GM23338 (cell line): ENCODE results near the gene CYTIP. TPM values are rescaled to one million over a fixed set of nuclear protein-coding genes. Genes with fewer than 3 reads are reported as not detected.

ENCODE experiments used
- ATAC-seq: fragments of 200-7000 bp; cut with Tn5 transposase; 3 replicates; pipeline ENCODE4 v1.9.1; 2020
- DNase-seq: peaks from one replicate; pipeline ENCODE4 v3.0.0-alpha.2; 2015; ENCODE audit warnings: low spot score
- H2AFZ ChIP-seq: fragments of 200-600 bp; sonication (generic); 2 replicates; pipeline ENCODE4 v1.8.0; 2016; ENCODE audit warnings: antibody characterized with exemption, mild to moderate bottlenecking, moderate library complexity
- H3F3A ChIP-seq: fragments of 200-600 bp; sonication (generic); replicated peaks from 2 replicates; pipeline ENCODE4 v1.8.0; 2017; ENCODE audit warnings: antibody characterized with exemption, mixed run types, low read depth
- H3K27ac ChIP-seq: fragments of 200-600 bp; sonication (generic); 2 replicates; pipeline ENCODE4 v1.6.1; 2016; ENCODE audit warnings: low read depth
- H3K27me3 ChIP-seq: fragments of 200-600 bp; sonication (generic); 2 replicates; pipeline ENCODE4 v1.8.0; 2016; ENCODE audit warnings: mild to moderate bottlenecking, mixed run types, moderate library complexity; ENCODE audit not compliant: insufficient read depth
- H3K36me3 ChIP-seq: fragments of 200-600 bp; sonication (generic); 2 replicates; pipeline ENCODE4 v1.8.0; 2016; ENCODE audit warnings: mild to moderate bottlenecking; ENCODE audit not compliant: insufficient read depth
- H3K4me1 ChIP-seq: fragments of 200-600 bp; sonication (generic); 2 replicates; pipeline ENCODE4 v1.8.0; 2016; ENCODE audit warnings: mild to moderate bottlenecking, moderate library complexity; ENCODE audit not compliant: insufficient read depth
- H3K4me2 ChIP-seq: fragments of 200-600 bp; sonication (generic); 2 replicates; pipeline ENCODE4 v1.7.1; 2017; ENCODE audit warnings: mixed run types
- H3K4me3 ChIP-seq: fragments of 200-600 bp; sonication (generic); 2 replicates; pipeline ENCODE4 v1.6.1; 2016; ENCODE audit warnings: mixed run types
- H3K79me2 ChIP-seq: fragments of 200-600 bp; sonication (generic); replicated peaks from 2 replicates; pipeline ENCODE4 v1.8.0; 2017; ENCODE audit warnings: mild to moderate bottlenecking; ENCODE audit not compliant: insufficient read depth
- H3K9me2 ChIP-seq: fragments of 200-600 bp; sonication (generic); 2 replicates; pipeline ENCODE4 v1.8.0; 2017; ENCODE audit not compliant: insufficient read depth
- H4K20me1 ChIP-seq: fragments of 200-600 bp; sonication (generic); replicated peaks from 2 replicates; pipeline ENCODE4 v1.8.0; 2017; ENCODE audit warnings: mild to moderate bottlenecking; ENCODE audit not compliant: insufficient read depth
- H3K27ac Mint-ChIP-seq: 2 replicates; pipeline ENCODE4 v1.8.0; 2020; ENCODE audit warnings: inconsistent platforms, mild to moderate bottlenecking, moderate library complexity, mixed read lengths
- H3K27me3 Mint-ChIP-seq: 3 replicates; pipeline ENCODE4 v1.8.0; 2022; ENCODE audit warnings: low read depth, mild to moderate bottlenecking, moderate library complexity, mixed read lengths, inconsistent platforms; ENCODE audit not compliant: insufficient read depth, poor library complexity
- H3K36me3 Mint-ChIP-seq: 3 replicates; pipeline ENCODE4 v1.8.0; 2021; ENCODE audit warnings: low read depth, mild to moderate bottlenecking, inconsistent platforms, moderate library complexity, mixed read lengths
- H3K4me1 Mint-ChIP-seq: 3 replicates; pipeline ENCODE4 v1.8.0; 2020; ENCODE audit warnings: mild to moderate bottlenecking, inconsistent platforms, mixed read lengths
- H3K4me3 Mint-ChIP-seq: 3 replicates; pipeline ENCODE4 v1.8.0; 2021; ENCODE audit warnings: moderate library complexity, mild to moderate bottlenecking, inconsistent platforms, mixed read lengths
- H3K9me3 Mint-ChIP-seq: 3 replicates; pipeline ENCODE4 v1.8.0; 2020; ENCODE audit warnings: moderate library complexity, mild to moderate bottlenecking, inconsistent platforms, mixed read lengths
- CREB1 ChIP-seq: fragments of 250-450 bp; sonication (Bioruptor Pico); IDR thresholded peaks from 2 replicates; pipeline ENCODE4 v1.5.0; 2020; ENCODE audit warnings: low read depth, mild to moderate bottlenecking, moderate library complexity
- EZH2 ChIP-seq: fragments of 200-600 bp; sonication (generic); IDR thresholded peaks from one replicate; pipeline ENCODE4 v1.8.0; 2017; ENCODE audit warnings: antibody characterized with exemption, mild to moderate bottlenecking, low read depth; ENCODE audit not compliant: unreplicated experiment
- EZH2phosphoT487 ChIP-seq: fragments of 200-600 bp; sonication (generic); IDR thresholded peaks from one replicate; pipeline ENCODE4 v1.8.1; 2018; ENCODE audit warnings: antibody characterized with exemption; ENCODE audit not compliant: unreplicated experiment
- JUNB ChIP-seq: IDR thresholded peaks from one replicate; pipeline ENCODE4 v1.6.1; 2016; ENCODE audit warnings: antibody characterized with exemption; ENCODE audit not compliant: unreplicated experiment
- NANOG ChIP-seq: IDR thresholded peaks from 2 replicates; pipeline ENCODE4 v1.6.1; 2016; ENCODE audit warnings: antibody characterized with exemption, borderline replicate concordance
- POLR2AphosphoS5 ChIP-seq: IDR thresholded peaks from 2 replicates; pipeline ENCODE4 v1.6.1; 2016; ENCODE audit warnings: antibody characterized with exemption, low read depth
- STAT1 ChIP-seq: IDR thresholded peaks from one replicate; pipeline ENCODE4 v1.6.1; 2016; ENCODE audit warnings: antibody characterized with exemption; ENCODE audit not compliant: unreplicated experiment
- ZNF114 ChIP-seq: fragments of 250-450 bp; sonication (Bioruptor Pico); IDR thresholded peaks from 2 replicates; pipeline ENCODE4 v1.5.0; 2020; ENCODE audit warnings: mild to moderate bottlenecking, moderate library complexity
- ZNF331 ChIP-seq: fragments of 250-450 bp; sonication (Bioruptor Pico); IDR thresholded peaks from 2 replicates; pipeline ENCODE4 v1.5.0; 2020; ENCODE audit warnings: low read depth, mild to moderate bottlenecking, moderate library complexity
- polyA plus RNA-seq: library from polyadenylated mRNA; unstranded; fragments of >200 nt; fragmentation: Nextera tagmentation; extraction: Ambion mirVana; gene quantifications from 2 replicates; pipeline ENCODE4 v1.2.1, GENCODE V29; 2016
- total RNA-seq: library from RNA; depleted of rRNA; stranded (reverse); fragments of >200 nt; shearing (Covaris generic); gene quantifications from 2 replicates; pipeline ENCODE4 v1.2.3, GENCODE V29; 2014
- TF ChIP-seq, protein P1 (sequence below): fragments of 250-450 bp; sonication (Bioruptor Pico); IDR thresholded peaks from 2 replicates; pipeline ENCODE4 v1.5.0; 2020; ENCODE audit warnings: mild to moderate bottlenecking, moderate library complexity
- TF ChIP-seq, protein P2 (sequence below): IDR thresholded peaks from one replicate; pipeline ENCODE4 v1.6.1; 2018; ENCODE audit warnings: antibody characterized with exemption; ENCODE audit not compliant: unreplicated experiment
- TF ChIP-seq, protein P3 (sequence below): IDR thresholded peaks from 2 replicates; pipeline ENCODE4 v1.6.1; 2016; ENCODE audit warnings: antibody characterized with exemption
- TF ChIP-seq, protein P4 (sequence below), 2 experiments: fragments of 200-600 bp in 1 of 2; sonication (generic) in 1 of 2; conservative IDR thresholded peaks; 2 replicates each; pipeline versions ENCODE4 v1.5.1 to v1.6.1; 2016 to 2017; ENCODE audit warnings: antibody characterized with exemption in 2 of 2, low read depth in 2 of 2, mild to moderate bottlenecking in 2 of 2, moderate library complexity in 1 of 2

The CYTIP gene
- total and polyA plus RNA-seq, 2 experiments from 2014 or later, result not detected

DNA sequence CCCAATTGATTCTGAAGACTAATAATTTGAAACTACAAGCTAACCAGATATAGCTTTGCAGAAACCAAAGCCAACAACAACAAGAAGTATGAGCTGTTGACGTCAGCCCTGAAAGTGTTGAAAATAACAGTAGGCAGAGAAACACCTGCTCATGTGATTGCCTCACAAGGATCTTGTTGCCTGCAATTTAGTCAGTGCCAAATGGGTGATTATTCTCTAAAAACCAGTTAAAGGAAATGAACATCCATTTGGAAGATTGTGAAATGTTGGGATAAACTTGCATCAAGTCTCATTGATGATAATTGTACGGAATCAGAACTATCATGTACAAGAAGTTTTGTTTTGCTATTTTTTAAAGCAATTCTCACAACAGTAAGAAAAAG lies 2.8 kb downstream of the CYTIP start:
- H3K27ac Mint-ChIP-seq, result no peak overlapping the region
- no peak overlapping the region for H3K4me3 Mint-ChIP-seq
- Histone ChIP-seq H3K36me3 (no peaks in the 10 kb centered on the region), H3K79me2 (no peaks in the 10 kb centered on the region), H3K4me2 (no peak overlapping the region), H3K27ac (no peak overlapping the region), H3K4me1 (no peaks in the 10 kb centered on the region), H3F3A (no peaks in the 10 kb centered on the region), H3K4me3 (no peak overlapping the region), H4K20me1 (no peaks in the 10 kb centered on the region), H2AFZ (no peak overlapping the region), H3K9me2 (no peaks in the 10 kb centered on the region), H3K27me3 (no peaks in the 10 kb centered on the region)
- H3K4me1 Mint-ChIP-seq, result peaks cover 2% of the 10 kb centered on the region; the same call in 1 of the 3 replicates
- no peak for TF ChIP-seq EZH2phosphoT487
- TF ChIP-seq CREB1 (CRISPR knock-in tag), result no peak
- no peak for TF ChIP-seq EZH2
- TF ChIP-seq, protein P1, sequence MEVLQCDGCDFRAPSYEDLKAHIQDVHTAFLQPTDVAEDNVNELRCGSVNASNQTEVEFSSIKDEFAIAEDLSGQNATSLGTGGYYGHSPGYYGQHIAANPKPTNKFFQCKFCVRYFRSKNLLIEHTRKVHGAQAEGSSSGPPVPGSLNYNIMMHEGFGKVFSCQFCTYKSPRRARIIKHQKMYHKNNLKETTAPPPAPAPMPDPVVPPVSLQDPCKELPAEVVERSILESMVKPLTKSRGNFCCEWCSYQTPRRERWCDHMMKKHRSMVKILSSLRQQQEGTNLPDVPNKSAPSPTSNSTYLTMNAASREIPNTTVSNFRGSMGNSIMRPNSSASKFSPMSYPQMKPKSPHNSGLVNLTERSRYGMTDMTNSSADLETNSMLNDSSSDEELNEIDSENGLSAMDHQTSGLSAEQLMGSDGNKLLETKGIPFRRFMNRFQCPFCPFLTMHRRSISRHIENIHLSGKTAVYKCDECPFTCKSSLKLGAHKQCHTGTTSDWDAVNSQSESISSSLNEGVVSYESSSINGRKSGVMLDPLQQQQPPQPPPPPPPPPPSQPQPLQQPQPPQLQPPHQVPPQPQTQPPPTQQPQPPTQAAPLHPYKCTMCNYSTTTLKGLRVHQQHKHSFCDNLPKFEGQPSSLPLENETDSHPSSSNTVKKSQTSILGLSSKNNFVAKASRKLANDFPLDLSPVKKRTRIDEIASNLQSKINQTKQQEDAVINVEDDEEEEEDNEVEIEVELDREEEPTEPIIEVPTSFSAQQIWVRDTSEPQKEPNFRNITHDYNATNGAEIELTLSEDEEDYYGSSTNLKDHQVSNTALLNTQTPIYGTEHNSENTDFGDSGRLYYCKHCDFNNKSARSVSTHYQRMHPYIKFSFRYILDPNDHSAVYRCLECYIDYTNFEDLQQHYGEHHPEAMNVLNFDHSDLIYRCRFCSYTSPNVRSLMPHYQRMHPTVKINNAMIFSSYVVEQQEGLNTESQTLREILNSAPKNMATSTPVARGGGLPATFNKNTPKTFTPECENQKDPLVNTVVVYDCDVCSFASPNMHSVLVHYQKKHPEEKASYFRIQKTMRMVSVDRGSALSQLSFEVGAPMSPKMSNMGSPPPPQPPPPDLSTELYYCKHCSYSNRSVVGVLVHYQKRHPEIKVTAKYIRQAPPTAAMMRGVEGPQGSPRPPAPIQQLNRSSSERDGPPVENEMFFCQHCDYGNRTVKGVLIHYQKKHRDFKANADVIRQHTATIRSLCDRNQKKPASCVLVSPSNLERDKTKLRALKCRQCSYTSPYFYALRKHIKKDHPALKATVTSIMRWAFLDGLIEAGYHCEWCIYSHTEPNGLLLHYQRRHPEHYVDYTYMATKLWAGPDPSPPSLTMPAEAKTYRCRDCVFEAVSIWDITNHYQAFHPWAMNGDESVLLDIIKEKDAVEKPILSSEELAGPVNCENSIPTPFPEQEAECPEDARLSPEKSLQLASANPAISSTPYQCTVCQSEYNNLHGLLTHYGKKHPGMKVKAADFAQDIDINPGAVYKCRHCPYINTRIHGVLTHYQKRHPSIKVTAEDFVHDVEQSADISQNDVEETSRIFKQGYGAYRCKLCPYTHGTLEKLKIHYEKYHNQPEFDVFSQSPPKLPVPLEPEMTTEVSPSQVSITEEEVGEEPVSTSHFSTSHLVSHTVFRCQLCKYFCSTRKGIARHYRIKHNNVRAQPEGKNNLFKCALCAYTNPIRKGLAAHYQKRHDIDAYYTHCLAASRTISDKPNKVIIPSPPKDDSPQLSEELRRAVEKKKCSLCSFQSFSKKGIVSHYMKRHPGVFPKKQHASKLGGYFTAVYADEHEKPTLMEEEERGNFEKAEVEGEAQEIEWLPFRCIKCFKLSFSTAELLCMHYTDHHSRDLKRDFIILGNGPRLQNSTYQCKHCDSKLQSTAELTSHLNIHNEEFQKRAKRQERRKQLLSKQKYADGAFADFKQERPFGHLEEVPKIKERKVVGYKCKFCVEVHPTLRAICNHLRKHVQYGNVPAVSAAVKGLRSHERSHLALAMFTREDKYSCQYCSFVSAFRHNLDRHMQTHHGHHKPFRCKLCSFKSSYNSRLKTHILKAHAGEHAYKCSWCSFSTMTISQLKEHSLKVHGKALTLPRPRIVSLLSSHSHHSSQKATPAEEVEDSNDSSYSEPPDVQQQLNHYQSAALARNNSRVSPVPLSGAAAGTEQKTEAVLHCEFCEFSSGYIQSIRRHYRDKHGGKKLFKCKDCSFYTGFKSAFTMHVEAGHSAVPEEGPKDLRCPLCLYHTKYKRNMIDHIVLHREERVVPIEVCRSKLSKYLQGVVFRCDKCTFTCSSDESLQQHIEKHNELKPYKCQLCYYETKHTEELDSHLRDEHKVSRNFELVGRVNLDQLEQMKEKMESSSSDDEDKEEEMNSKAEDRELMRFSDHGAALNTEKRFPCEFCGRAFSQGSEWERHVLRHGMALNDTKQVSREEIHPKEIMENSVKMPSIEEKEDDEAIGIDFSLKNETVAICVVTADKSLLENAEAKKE (CRISPR knock-in tag), result no peak
- TF ChIP-seq NANOG, result no peak
- TF ChIP-seq JUNB, result no peak
- no peak for TF ChIP-seq ZNF114 (CRISPR knock-in tag)
- TF ChIP-seq, protein P2, sequence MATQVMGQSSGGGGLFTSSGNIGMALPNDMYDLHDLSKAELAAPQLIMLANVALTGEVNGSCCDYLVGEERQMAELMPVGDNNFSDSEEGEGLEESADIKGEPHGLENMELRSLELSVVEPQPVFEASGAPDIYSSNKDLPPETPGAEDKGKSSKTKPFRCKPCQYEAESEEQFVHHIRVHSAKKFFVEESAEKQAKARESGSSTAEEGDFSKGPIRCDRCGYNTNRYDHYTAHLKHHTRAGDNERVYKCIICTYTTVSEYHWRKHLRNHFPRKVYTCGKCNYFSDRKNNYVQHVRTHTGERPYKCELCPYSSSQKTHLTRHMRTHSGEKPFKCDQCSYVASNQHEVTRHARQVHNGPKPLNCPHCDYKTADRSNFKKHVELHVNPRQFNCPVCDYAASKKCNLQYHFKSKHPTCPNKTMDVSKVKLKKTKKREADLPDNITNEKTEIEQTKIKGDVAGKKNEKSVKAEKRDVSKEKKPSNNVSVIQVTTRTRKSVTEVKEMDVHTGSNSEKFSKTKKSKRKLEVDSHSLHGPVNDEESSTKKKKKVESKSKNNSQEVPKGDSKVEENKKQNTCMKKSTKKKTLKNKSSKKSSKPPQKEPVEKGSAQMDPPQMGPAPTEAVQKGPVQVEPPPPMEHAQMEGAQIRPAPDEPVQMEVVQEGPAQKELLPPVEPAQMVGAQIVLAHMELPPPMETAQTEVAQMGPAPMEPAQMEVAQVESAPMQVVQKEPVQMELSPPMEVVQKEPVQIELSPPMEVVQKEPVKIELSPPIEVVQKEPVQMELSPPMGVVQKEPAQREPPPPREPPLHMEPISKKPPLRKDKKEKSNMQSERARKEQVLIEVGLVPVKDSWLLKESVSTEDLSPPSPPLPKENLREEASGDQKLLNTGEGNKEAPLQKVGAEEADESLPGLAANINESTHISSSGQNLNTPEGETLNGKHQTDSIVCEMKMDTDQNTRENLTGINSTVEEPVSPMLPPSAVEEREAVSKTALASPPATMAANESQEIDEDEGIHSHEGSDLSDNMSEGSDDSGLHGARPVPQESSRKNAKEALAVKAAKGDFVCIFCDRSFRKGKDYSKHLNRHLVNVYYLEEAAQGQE, result no peak
- TF ChIP-seq STAT1, result no peak
- TF ChIP-seq ZNF331, result no peak
- TF ChIP-seq, protein P3, sequence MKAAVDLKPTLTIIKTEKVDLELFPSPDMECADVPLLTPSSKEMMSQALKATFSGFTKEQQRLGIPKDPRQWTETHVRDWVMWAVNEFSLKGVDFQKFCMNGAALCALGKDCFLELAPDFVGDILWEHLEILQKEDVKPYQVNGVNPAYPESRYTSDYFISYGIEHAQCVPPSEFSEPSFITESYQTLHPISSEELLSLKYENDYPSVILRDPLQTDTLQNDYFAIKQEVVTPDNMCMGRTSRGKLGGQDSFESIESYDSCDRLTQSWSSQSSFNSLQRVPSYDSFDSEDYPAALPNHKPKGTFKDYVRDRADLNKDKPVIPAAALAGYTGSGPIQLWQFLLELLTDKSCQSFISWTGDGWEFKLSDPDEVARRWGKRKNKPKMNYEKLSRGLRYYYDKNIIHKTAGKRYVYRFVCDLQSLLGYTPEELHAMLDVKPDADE, result no peak
- TF ChIP-seq POLR2AphosphoS5, result no peak
- TF ChIP-seq, protein P4, sequence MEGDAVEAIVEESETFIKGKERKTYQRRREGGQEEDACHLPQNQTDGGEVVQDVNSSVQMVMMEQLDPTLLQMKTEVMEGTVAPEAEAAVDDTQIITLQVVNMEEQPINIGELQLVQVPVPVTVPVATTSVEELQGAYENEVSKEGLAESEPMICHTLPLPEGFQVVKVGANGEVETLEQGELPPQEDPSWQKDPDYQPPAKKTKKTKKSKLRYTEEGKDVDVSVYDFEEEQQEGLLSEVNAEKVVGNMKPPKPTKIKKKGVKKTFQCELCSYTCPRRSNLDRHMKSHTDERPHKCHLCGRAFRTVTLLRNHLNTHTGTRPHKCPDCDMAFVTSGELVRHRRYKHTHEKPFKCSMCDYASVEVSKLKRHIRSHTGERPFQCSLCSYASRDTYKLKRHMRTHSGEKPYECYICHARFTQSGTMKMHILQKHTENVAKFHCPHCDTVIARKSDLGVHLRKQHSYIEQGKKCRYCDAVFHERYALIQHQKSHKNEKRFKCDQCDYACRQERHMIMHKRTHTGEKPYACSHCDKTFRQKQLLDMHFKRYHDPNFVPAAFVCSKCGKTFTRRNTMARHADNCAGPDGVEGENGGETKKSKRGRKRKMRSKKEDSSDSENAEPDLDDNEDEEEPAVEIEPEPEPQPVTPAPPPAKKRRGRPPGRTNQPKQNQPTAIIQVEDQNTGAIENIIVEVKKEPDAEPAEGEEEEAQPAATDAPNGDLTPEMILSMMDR (conservative IDR thresholded peaks at IDR 0.05; ENCODE audit: low read depth in 2 of 2), result no peak
- H3K9me3 Mint-ChIP-seq, result no peaks in the 10 kb centered on the region
- ATAC-seq (no peak), DNase-seq (no peak)
- H3K27me3 Mint-ChIP-seq, result peaks cover 1% of the 10 kb centered on the region
- no peaks in the 10 kb centered on the region for H3K36me3 Mint-ChIP-seq
